Measurements from ENCODE around the gene SEPTIN2. TPM values are rescaled to one million over a fixed set of nuclear protein-coding genes. Genes with fewer than 3 reads are reported as not detected.

Gene SEPTIN2
- 342 and 360 TPM in 2 replicates for total RNA-seq (2021)
- Bru-seq, nascent RNA = percentile 97 among the genes with signal in this experiment
- BruChase-seq, experiment 1, labeled RNA remaining after a 2-hour chase = percentile 99 among the genes with signal in this experiment
- percentile 98 among the genes with signal in this experiment for BruChase-seq, experiment 2, labeled RNA remaining after a 6-hour chase
- long read RNA-seq, transcript SEPT2-204 (13 exons, 3,701 nt) = minor isoform, 15 of 765 reads
- long read RNA-seq, transcript SEPT2-206 (14 exons, 3,333 nt) = minor isoform, 6 of 765 reads
- long read RNA-seq, transcript SEPT2-203 (13 exons, 3,315 nt) = major isoform, 508 of 765 reads
- long read RNA-seq, transcript SEPT2-208 (12 exons, 3,267 nt) = minor isoform, 7 of 765 reads
- long read RNA-seq, partial matches to known transcripts = 62 of 765 reads
- long read RNA-seq, other reads (novel, unspliced or antisense) = 166 of 765 reads

- Histone ChIP-seq H3K4me1 (ENCODE audit: insufficient read depth, low read length, poor library complexity, severe bottlenecking) (peaks cover 44% of the 10 kb centered on the region), H3K36me3 (ENCODE audit: insufficient read depth, low read length, poor library complexity, severe bottlenecking) (peaks cover 3% of the 10 kb centered on the region), H3K4me3 (ENCODE audit: low read depth, low read length, poor library complexity, severe bottlenecking) (peak within 1 kb of the TSS; percentile 71), H3K27me3 (replicated peaks; ENCODE audit: insufficient read depth, low read depth, low read length, poor library complexity) (no peaks in the 10 kb centered on the region), H3K27ac (ENCODE audit: low read depth, low read length, poor library complexity, severe bottlenecking) (peak within 1 kb of the TSS; percentile 99), H3K9me3 (ENCODE audit: low read depth, low read length, poor library complexity, severe bottlenecking) (no peaks in the 10 kb centered on the region)
- no peak for DNase-seq (ENCODE audit: low spot score)
- ChIA-PET POLR2A (ENCODE audit: low non-redundant PET) (no interaction called here), CTCF (no interaction called here)
- intact Hi-C loops (cut with micrococcal nuclease; ENCODE audit: unreplicated experiment) = loop anchor here (2.0 kb wide), 1 partner anchor 39 kb away; no protein-coding TSS in a partner anchor
- BruUV-seq (replicated peaks) = no TSS peak
- TF ChIP-seq EZH2 (IDR thresholded peaks at IDR 0.05; ENCODE audit: borderline replicate concordance, low read depth, low read length, poor library complexity, severe bottlenecking) (no peak), CTCF (conservative IDR thresholded peaks at IDR 0.05; ENCODE audit: low read depth, low read length) (no peak)
Observed at GRCh38 chr2:241315879-241316631, at the start of gene SEPTIN2. Gene SEPTIN2, plus strand, starts transcription at chr2:241315925. Its CDS starts 8,308 bp downstream, at chr2:241324233.

- DNase-seq (ENCODE audit: low spot score) = no peak
- intact Hi-C loops (cut with micrococcal nuclease; ENCODE audit: unreplicated experiment) = no loop called here
- no peak overlapping the region for H3K27ac ChIP-seq (ENCODE audit: low read depth, low read length, poor library complexity, severe bottlenecking)
- peaks cover 11% of the 10 kb centered on the region for H3K4me1 ChIP-seq (ENCODE audit: insufficient read depth, low read length, poor library complexity, severe bottlenecking)
- TF ChIP-seq EZH2 (IDR thresholded peaks at IDR 0.05; ENCODE audit: borderline replicate concordance, low read depth, low read length, poor library complexity, severe bottlenecking) (no peak), CTCF (conservative IDR thresholded peaks at IDR 0.05; ENCODE audit: low read depth, low read length) (no peak)
- no peaks in the 10 kb centered on the region for H3K9me3 ChIP-seq (ENCODE audit: low read depth, low read length, poor library complexity, severe bottlenecking)
- ChIA-PET POLR2A (ENCODE audit: low non-redundant PET) (interaction anchor here (0.6 kb wide), 1 partner anchor 213 kb away, joined by 5 read pairs; no protein-coding TSS in a partner anchor), CTCF (no interaction called here)
- peaks cover 68% of the 10 kb centered on the region for H3K36me3 ChIP-seq (ENCODE audit: insufficient read depth, low read length, poor library complexity, severe bottlenecking)
- no peaks in the 10 kb centered on the region for H3K27me3 ChIP-seq (replicated peaks; ENCODE audit: insufficient read depth, low read depth, low read length, poor library complexity)
- no TSS peak for BruUV-seq (replicated peaks)
- no peak overlapping the region for H3K4me3 ChIP-seq (ENCODE audit: low read depth, low read length, poor library complexity, severe bottlenecking)
Observed at GRCh38 chr2:241267249-241268067, 48.3 kb upstream of the SEPTIN2 start.

- Histone ChIP-seq H3K27me3 (replicated peaks; ENCODE audit: insufficient read depth, low read depth, low read length, poor library complexity) (no peaks in the 10 kb centered on the region), H3K9me3 (ENCODE audit: low read depth, low read length, poor library complexity, severe bottlenecking) (no peaks in the 10 kb centered on the region), H3K4me3 (ENCODE audit: low read depth, low read length, poor library complexity, severe bottlenecking) (no peak overlapping the region), H3K4me1 (ENCODE audit: insufficient read depth, low read length, poor library complexity, severe bottlenecking) (peaks cover 11% of the 10 kb centered on the region), H3K27ac (ENCODE audit: low read depth, low read length, poor library complexity, severe bottlenecking) (no peak overlapping the region), H3K36me3 (ENCODE audit: insufficient read depth, low read length, poor library complexity, severe bottlenecking) (peaks cover 59% of the 10 kb centered on the region)
- CTCF ChIA-PET = no interaction called here
- intact Hi-C loops (cut with micrococcal nuclease; ENCODE audit: unreplicated experiment) = no loop called here
- no TSS peak for BruUV-seq (replicated peaks)
- no peak for TF ChIP-seq EZH2 (IDR thresholded peaks at IDR 0.05; ENCODE audit: borderline replicate concordance, low read depth, low read length, poor library complexity, severe bottlenecking)
- no peak for DNase-seq (ENCODE audit: low spot score)
- POLR2A ChIA-PET (ENCODE audit: low non-redundant PET) = interaction anchor here (0.6 kb wide), 1 partner anchor 212 kb away, joined by 5 read pairs; no protein-coding TSS in a partner anchor
Observed at GRCh38 chr2:241268306-241268705, 47.4 kb upstream of the SEPTIN2 start.

Measured in A673 (cell line).